HG03460 (cell line): ENCODE data around the gene ZNF248.
"Not testable (repeated sequence)": the region's sequence is repeated elsewhere in the genome, so short reads cannot be mapped to it uniquely, and the experiment has no call there.

Experiments used
- ATAC-seq: cut with Tn5 transposase; IDR thresholded peaks from one replicate; pipeline ENCODE4 v1.9.1; 2021; ENCODE audit not compliant: unreplicated experiment

Gene ZNF248

DNA sequence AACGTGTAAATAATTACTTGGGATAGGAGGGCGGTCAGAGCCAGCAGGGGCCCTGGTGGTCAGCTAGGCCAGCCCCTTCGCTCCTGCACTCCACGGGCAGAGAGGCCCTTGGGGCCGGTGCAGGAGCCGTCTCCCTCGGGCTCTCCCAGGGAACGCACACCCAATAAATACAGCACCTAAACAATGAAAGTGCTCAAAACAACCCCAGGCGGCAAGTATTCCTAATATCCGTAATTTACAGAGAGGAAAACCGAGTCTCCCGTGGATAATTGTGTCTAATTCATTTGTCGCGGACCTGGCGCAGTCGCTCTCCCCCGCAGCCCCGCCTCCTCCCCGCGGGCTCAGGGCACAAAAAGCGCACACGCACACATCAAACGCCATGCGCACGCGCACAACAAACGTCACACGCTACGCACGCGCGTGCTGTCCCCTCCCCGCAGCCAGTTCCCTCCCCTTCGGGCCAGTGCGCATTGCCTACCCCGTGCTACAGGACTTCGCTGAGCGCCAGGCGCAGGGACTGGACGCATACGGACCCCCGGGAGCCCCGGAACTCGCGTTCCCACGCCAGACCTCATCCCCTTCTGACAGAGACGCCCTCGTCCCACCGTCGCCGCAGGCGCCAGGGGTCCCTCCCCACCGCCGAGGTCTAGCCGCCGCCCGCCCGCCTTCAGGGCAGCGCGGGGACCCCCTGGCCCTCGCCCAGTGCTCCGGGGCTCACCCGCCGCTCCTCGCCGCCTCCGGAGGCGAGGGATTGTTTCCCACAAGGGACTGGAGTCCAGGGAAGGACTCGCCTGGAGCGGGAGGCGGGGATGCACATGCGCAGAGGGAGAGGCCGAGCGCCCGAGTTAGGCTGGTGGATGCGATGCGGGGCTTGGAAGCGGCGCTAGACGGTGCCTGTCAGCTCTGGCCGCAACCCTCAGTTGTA is at the start of gene ZNF248:
TSS of gene ZNF248 (minus strand) at position 324 of the 925 bp plus-strand sequence. CDS start 1,300 bp downstream, outside the sequence.
- peak; percentile 88 for ATAC-seq

DNA sequence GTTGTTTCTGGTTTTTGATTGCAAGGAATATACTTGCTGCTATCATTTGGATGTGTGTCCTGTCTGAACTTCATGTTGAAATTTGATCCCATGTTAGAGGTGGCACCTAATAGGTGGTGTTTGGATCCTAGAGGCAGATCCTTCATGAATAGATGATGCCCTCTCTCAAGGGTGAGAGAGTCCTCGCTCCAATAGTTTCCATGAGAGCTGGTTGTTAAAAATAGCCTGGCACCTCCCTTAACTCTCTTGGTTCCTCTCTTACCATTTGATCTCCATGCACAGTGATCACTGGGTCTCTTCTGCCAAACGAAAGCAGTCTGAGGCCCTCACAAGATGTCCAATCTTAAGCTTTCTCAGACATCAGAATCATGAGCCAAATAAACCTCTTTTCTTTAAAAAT is 49.0 kb upstream of the ZNF248 start:
- no peak for ATAC-seq

DNA sequence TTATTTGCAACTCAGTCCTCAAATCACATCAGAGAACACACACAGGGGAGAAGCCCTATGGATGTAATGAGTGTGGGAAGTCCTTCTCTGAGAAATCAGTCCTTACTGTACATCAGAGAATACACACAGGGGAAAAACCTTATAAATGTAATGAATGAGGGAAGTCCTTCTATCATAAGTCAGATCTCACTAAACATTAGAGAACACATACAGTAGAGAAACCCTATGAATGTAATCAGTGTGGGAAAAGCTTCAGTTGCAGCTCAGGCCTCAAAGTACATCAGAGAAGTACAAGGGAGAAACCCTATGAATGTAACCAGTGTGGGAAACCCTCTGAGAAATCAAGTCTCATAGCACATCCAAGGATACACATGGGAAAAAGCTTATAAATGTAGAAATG is 39.0 kb upstream of the ZNF248 start:
- ATAC-seq = no peak

DNA sequence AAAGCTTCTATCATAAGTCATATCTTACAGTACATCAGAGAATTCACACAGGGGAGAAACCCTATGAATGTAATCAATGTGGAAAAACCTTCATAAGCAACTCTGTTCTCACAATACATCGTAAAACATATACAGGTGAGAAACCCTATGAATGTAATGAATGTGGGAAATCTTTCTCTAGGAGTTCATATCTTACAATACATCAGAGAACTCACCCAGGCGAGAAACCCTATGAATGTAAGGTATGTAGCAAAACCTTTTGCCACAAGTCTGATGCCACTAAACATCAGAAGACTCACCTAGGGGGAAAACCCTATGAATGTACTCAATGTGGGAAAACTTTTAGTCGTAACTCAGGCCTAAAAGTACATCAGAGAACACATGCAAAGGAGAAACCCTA is 38.3 kb upstream of the ZNF248 start:
- no peak for ATAC-seq

DNA sequence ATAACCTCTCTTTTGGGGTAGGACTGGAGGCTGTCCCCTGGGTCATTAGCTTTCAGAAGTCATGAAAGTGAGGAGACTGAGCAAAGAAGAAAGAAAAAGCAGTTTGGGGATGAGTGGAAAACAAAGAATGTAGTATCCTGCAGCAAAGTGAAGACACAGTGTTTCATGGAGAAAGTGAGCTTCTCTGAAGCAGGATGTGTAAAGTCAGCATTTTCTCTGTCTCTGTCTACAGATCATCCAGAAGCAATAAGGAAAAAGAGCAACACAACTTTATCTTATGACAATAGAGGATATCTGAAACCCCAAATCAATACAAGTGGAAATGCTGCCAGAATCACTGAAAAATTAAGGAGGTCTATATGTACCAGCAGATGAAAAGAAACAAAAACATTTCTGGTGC is 28.4 kb upstream of the ZNF248 start:
- no peak for ATAC-seq

DNA sequence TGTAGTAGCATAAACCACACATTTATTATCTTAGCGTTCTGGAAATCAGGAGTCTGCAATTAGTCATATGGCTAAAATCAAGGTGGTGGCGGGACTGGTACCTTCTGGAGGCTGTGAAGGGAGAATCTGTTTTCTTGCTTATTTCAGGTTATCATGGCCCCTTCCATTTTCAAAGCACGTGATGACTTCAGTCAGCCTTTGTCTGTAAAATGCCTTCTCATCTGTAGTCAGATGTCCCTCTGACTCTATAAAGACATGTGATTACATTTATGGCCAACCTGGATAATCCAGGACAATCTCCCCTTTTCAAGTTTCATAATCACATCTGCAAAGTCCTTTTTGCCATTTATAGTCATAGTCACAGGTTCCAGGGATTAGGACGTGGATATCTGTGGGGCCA is 15.5 kb upstream of the ZNF248 start:
- no peak for ATAC-seq

DNA sequence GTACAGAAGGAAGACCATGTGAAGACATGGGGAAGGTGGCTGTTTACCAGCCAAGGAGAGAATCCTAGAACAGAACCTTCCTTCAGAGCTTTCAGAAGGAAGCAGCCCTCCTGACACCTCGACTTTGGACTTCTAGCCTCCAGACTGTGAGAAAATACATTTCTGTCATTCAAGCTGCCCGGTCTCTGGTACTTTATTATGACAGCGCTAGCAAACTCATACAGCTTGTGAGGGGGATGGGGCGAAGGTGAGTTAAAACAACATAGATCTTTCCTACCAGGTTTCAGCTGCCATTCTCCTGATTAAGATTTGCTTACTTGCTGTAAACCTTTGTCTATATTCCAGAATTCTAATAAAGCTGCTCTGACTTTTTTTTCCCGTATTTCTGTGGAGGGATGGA is 14.9 kb upstream of the ZNF248 start:
- no peak for ATAC-seq

DNA sequence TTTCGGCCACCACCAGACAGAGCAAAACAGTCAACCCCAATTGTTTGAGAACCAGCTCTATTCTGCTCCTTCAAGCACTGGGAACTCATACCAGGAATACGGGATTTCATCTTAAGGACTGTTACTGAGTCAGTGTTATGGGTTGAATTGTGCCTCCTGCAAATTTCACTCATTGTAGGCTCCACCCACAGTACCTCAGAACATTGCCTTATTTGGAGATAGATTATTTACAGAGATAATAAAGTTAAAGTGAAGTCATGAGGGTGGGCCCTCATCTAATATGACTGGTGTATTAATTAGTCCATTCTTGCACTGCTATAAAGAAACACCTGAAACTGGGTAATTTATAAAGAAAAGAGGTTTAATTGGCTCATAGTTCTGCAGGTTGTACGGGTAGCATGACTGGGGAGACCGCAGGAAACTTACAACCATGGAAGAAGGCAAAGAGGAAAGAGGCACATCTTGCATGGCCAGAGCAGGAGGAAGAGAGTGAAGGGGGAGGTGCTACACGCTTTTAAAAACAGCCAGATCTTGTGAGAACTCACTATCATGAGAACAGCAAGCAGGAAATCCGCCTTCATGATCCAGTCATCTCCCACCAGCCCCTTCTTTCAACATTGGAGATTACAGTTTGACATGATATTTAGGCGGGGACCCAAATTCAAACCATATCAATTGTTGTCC is 14.3 kb upstream of the ZNF248 start:
- ATAC-seq = no peak

DNA sequence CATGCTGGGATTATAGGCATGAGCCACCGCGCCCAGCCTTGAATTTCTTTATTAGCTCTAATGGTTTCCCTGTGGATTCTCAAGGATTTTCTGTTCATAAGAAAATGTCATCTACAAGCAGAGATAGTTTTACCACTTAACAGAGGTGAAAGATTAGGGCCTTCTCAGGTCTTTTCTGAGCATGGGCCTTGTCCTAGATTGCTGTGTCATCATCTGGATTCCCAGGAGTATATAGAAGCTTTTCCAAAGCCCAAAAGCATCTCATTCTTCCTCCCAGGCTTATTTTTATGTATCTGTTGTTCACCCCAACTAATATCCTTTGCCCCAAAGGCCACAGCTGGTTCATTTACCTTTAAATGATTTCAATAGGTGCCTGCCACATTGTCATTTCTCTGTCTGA is 13.7 kb upstream of the ZNF248 start:
- ATAC-seq = no peak

DNA sequence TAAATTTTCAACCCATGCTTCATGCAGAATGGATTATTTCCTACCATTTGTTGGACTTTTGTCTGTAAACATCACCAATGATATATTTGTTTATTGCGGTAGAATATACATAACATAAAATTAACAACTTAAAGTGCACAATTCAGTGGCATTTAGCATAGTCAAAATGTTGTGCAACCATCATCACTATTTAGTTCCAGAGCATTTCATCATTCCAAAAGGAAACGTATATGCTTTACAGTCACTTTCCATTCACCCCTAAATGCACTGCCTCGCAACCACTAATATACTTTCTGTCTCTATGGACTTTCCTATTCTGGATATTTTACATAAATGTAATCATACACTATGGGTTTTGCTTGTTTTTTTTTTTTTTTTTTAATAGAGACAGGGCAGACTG is 11.4 kb upstream of the ZNF248 start:
- ATAC-seq = no peak

DNA sequence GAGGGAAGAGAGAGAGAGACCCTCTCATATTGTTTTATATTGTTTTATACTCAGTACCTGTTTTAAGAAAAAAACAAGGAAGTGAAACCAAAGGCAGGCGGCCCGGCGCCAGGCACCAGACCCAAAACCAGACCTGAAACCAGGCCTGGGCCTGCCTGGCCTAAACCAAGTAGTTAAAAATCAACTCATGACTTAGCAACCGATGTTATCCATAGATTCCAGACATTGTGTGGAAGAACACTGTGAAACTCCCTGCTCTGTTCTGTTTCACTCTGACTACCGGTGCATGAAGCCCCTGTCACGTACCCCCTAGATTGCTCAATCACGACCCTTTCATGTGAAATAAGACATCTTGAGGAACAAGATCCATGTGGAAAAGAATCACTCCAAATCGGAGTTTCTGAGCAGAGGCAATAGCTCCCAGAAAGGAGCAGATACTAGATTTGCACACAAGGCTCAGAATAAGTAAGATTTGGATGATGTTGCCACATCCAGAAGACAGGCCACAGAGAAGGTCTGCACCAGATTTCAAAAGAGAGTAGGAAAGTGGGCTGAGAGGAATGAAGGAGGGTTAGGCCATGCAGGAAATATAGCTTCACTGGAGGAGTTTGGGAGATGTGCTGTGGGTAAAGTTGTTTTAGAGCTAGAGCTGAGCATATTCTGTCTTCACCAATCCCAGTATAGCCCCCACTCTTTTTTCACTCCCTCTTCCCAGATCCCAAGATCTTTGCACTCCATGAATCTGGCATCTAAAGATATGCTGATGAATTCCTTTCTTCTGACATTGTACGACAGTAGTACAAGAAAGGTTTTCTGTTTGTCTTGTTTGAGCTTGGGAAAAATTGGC is 8.8 kb upstream of the ZNF248 start:
- peak; percentile 40 for ATAC-seq

DNA sequence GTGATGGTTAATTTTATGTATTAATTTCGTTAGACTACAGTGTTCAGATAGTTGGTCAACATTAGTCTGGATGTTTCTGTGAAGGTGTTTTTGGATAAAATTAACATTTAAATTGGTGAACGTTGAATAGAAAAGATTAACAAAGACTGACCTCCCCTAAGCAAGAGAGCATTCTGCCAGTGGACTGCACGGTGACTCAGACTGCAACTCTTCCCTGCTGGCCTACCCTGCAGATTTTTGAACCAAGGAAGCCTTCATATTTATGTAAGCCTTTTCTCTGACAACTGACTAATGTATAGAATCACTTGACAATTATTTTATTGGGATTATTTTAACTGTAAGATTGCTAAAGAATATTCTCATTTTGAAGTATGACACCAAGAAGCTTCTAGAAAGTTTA is 7.9 kb upstream of the ZNF248 start:
- ATAC-seq = no peak

DNA sequence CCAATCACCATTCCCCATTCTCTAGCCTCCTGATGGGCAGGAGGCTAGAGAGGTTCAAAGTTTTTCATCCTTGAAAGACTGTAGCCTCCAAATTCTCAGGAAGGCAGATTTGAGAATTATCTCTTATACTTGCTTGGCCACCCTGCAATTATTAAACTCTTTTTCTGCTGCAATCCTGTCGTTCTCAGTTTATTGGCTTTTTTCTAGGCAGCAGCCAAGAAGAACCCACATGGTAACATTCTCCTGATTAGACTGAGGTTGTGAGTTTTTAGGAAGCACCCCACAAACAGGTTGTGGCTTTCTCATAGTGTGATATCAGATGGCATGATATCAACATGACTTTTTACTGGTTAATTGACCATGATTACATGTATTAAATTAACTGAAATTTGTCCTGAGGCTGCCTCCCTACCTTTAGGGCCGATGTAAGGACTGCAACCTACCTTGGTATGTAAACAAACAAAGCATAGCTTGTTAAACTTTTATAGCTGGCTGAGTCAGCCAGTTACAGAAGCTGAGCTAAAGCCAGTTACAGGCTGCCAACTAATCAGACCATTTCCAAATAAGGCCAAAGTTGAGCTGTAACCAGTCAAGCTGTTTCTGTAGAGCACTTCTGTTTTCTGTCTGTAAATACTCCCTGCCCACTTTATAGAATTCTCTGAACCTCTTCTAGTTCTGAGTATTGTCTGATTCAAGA is 3.2 kb upstream of the ZNF248 start:
- ATAC-seq = no peak

DNA sequence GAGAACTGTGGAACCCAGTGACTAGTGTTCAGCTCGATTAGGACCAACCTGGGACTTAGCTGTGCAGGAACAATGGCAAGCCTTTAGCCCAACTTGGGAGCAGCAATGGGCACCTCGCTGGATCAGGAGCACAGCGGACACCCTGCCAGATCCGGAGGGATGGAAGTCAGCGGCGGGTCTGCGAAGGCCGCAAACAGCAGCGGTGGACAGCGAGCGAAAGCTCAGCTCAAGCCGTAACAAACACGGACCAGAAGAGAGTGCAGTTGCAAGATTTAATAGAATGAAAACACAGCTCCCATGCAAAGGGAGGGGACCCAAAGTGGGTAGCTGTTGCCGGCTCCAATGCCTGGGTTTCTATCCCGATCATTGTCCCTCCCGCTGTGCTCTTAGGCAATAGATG is 1.9 kb upstream of the ZNF248 start:
- not testable (repeated sequence) for ATAC-seq

DNA sequence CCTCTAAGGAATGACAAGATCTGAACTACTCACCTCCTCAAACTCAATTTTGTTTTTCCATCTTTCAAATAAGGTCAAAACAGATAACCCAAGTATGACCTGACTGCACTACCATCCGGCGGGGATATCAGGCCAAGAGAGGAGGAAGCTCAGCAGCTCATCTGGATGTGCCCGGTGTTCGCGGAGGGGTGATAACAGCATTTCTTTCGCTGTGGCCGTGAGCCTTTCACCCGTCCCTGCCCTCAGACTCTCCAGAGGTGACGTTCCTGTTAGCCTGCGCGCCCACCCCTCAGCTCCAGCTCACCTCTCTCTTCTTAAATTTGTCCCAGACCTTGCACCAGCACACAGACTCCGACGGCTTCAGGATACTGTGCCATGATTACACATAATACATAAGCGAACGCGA is 526 bp downstream of the ZNF248 start:
- ATAC-seq = peak; percentile 21

DNA sequence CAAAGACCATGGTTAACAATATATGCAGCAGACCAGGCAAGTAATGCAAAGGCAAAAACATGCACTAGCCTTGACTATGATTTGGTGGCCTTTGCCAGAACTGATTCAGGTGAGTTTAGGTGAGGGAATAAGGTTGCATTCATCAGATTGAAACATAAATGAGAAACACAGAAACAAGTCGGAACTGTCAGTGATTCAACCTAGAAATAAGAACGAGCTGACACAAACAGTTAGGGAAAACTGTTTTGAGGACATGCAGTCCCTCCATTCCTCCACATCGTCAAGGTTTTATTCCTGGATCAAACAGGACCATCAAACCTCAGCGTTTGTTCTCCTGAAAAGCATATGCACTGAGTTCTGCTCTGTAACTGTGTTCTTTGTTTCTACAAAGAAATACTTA is 1.8 kb downstream of the ZNF248 start:
- ATAC-seq = no peak

DNA sequence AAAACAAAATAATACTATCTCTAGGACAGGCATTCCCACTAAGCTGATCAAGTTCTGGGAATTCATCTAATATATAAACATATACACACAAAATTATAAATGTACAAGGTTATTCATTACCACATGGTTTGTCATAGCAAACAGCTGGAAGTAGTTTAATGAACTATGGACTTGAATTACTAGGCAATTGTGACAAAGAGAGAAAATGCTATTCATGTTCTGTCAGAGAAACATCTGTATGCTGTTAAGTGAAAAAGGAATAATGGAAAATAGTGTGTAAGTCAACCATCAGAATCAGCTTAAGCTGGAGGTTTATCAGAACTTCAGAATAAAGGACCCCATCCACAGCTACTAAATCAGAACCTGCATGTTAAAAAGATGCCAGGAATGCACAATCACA is 2.8 kb downstream of the ZNF248 start:
- no peak for ATAC-seq

DNA sequence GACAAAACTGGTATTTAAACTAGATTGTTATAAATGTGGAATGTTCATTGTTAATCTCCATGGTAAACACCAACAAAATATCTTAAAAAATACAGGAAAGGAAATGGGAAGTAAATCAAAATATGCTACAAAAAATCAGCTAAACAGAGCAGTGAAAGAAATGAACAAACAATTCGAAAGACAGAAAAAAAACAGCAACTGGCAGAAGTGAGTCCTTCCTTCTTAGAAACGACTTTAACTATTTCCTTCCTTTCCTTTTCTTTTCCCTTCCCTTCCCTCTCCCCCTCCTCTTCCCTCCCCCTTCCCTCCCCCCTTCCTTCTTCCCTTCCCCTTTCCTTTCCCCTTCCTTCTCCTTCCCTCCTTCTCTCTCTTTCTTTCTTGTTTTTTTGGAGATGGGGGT is 12.8 kb downstream of the ZNF248 start:
- no peak for ATAC-seq

DNA sequence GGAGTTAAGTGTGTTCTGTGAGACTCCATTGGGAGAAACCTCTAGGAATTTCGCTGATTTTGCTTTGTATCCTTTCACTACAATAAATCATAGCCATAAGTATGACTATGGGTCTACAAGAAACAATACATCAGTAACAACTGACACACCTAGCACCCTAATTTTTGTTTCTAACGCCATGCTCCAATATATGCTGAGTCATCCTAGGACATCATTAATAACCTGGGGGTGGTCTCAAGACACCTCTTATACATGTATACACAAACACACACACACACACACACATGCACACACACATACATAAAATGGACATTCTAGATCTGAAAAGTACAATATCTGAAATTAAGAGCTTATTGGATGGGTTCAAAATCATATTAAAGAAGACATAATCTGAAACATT is 18.2 kb downstream of the ZNF248 start:
- no peak for ATAC-seq

DNA sequence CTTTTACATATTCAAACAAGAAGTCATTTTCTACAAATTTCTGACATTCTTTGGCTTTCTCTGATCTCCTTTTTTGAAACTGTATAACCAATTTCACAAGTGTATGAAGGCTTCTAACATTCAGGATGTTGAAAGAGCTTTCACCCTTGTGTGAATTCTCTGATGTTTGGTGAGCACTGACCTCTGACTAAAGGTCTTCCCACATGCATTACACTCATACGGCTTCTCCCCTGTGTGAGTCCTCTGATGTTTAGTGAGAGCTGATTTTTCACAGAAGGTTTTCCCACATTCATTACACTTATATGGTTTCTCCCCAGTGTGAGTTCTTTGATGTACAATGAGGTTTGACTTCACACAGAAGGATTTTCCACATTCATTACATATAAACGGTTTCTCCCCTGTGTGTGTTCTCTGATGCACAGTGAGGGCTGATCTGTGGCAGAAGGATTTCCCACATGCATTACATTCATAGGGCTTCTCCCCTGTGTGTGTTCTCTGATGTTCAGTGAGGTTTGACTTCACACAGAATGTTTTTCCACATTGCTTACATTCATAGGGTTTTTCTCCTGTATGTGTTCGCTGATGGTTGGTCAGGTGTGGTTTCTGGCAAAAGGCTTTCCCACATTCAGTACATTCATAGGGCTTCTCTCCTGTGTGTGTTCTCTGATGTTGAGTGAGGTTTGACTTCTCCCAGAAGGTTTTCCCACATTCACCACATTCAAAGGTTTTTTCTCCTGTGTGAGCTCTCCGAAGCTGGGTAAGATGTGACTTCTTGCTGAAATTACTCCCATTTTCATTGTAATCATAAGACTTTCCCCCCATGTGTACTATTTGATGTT is 25.7 kb downstream of the ZNF248 start:
- no peak for ATAC-seq
